GM23338 (cell line): ENCODE data around the gene NFKBIZ. TPM values are rescaled to one million over a fixed set of nuclear protein-coding genes. Genes with fewer than 3 reads are reported as not detected.
A peak's percentile ranks its signal among the peaks of the same experiment; 100 is the strongest.

Experiments
- ATAC-seq: fragments of 200-7000 bp; cut with Tn5 transposase; 3 replicates; pipeline ENCODE4 v1.9.1; 2020
- DNase-seq: peaks from one replicate; pipeline ENCODE4 v3.0.0-alpha.2; 2015; ENCODE audit warnings: low spot score
- H2AFZ ChIP-seq: fragments of 200-600 bp; sonication (generic); 2 replicates; pipeline ENCODE4 v1.8.0; 2016; ENCODE audit warnings: antibody characterized with exemption, mild to moderate bottlenecking, moderate library complexity
- H3F3A ChIP-seq: fragments of 200-600 bp; sonication (generic); replicated peaks from 2 replicates; pipeline ENCODE4 v1.8.0; 2017; ENCODE audit warnings: antibody characterized with exemption, mixed run types, low read depth
- H3K27ac ChIP-seq: fragments of 200-600 bp; sonication (generic); 2 replicates; pipeline ENCODE4 v1.6.1; 2016; ENCODE audit warnings: low read depth
- H3K27me3 ChIP-seq: fragments of 200-600 bp; sonication (generic); 2 replicates; pipeline ENCODE4 v1.8.0; 2016; ENCODE audit warnings: mild to moderate bottlenecking, mixed run types, moderate library complexity; ENCODE audit not compliant: insufficient read depth
- H3K36me3 ChIP-seq: fragments of 200-600 bp; sonication (generic); 2 replicates; pipeline ENCODE4 v1.8.0; 2016; ENCODE audit warnings: mild to moderate bottlenecking; ENCODE audit not compliant: insufficient read depth
- H3K4me1 ChIP-seq: fragments of 200-600 bp; sonication (generic); 2 replicates; pipeline ENCODE4 v1.8.0; 2016; ENCODE audit warnings: mild to moderate bottlenecking, moderate library complexity; ENCODE audit not compliant: insufficient read depth
- H3K4me2 ChIP-seq: fragments of 200-600 bp; sonication (generic); 2 replicates; pipeline ENCODE4 v1.7.1; 2017; ENCODE audit warnings: mixed run types
- H3K4me3 ChIP-seq: fragments of 200-600 bp; sonication (generic); 2 replicates; pipeline ENCODE4 v1.6.1; 2016; ENCODE audit warnings: mixed run types
- H3K79me2 ChIP-seq: fragments of 200-600 bp; sonication (generic); replicated peaks from 2 replicates; pipeline ENCODE4 v1.8.0; 2017; ENCODE audit warnings: mild to moderate bottlenecking; ENCODE audit not compliant: insufficient read depth
- H3K9me2 ChIP-seq: fragments of 200-600 bp; sonication (generic); 2 replicates; pipeline ENCODE4 v1.8.0; 2017; ENCODE audit not compliant: insufficient read depth
- H4K20me1 ChIP-seq: fragments of 200-600 bp; sonication (generic); replicated peaks from 2 replicates; pipeline ENCODE4 v1.8.0; 2017; ENCODE audit warnings: mild to moderate bottlenecking; ENCODE audit not compliant: insufficient read depth
- H3K27ac Mint-ChIP-seq: 2 replicates; pipeline ENCODE4 v1.8.0; 2020; ENCODE audit warnings: inconsistent platforms, mild to moderate bottlenecking, moderate library complexity, mixed read lengths
- H3K27me3 Mint-ChIP-seq: 3 replicates; pipeline ENCODE4 v1.8.0; 2022; ENCODE audit warnings: low read depth, mild to moderate bottlenecking, moderate library complexity, mixed read lengths, inconsistent platforms; ENCODE audit not compliant: insufficient read depth, poor library complexity
- H3K36me3 Mint-ChIP-seq: 3 replicates; pipeline ENCODE4 v1.8.0; 2021; ENCODE audit warnings: low read depth, mild to moderate bottlenecking, inconsistent platforms, moderate library complexity, mixed read lengths
- H3K4me1 Mint-ChIP-seq: 3 replicates; pipeline ENCODE4 v1.8.0; 2020; ENCODE audit warnings: mild to moderate bottlenecking, inconsistent platforms, mixed read lengths
- H3K4me3 Mint-ChIP-seq: 3 replicates; pipeline ENCODE4 v1.8.0; 2021; ENCODE audit warnings: moderate library complexity, mild to moderate bottlenecking, inconsistent platforms, mixed read lengths
- H3K9me3 Mint-ChIP-seq: 3 replicates; pipeline ENCODE4 v1.8.0; 2020; ENCODE audit warnings: moderate library complexity, mild to moderate bottlenecking, inconsistent platforms, mixed read lengths
- CTCF ChIP-seq, 2 experiments: fragments of 200-600 bp in 1 of 2; sonication (generic) in 1 of 2; conservative IDR thresholded peaks; 2 replicates each; pipeline versions ENCODE4 v1.5.1 to v1.6.1; 2016 to 2017; ENCODE audit warnings: antibody characterized with exemption in 2 of 2, low read depth in 2 of 2, mild to moderate bottlenecking in 2 of 2, moderate library complexity in 1 of 2
- EZH2phosphoT487 ChIP-seq: fragments of 200-600 bp; sonication (generic); IDR thresholded peaks from one replicate; pipeline ENCODE4 v1.8.1; 2018; ENCODE audit warnings: antibody characterized with exemption; ENCODE audit not compliant: unreplicated experiment
- NANOG ChIP-seq: IDR thresholded peaks from 2 replicates; pipeline ENCODE4 v1.6.1; 2016; ENCODE audit warnings: antibody characterized with exemption, borderline replicate concordance
- POLR2AphosphoS5 ChIP-seq: IDR thresholded peaks from 2 replicates; pipeline ENCODE4 v1.6.1; 2016; ENCODE audit warnings: antibody characterized with exemption, low read depth
- REST ChIP-seq: IDR thresholded peaks from one replicate; pipeline ENCODE4 v1.6.1; 2018; ENCODE audit warnings: antibody characterized with exemption; ENCODE audit not compliant: unreplicated experiment
- STAT1 ChIP-seq: IDR thresholded peaks from one replicate; pipeline ENCODE4 v1.6.1; 2016; ENCODE audit warnings: antibody characterized with exemption; ENCODE audit not compliant: unreplicated experiment
- ZNF114 ChIP-seq: fragments of 250-450 bp; sonication (Bioruptor Pico); IDR thresholded peaks from 2 replicates; pipeline ENCODE4 v1.5.0; 2020; ENCODE audit warnings: mild to moderate bottlenecking, moderate library complexity
- ZNF331 ChIP-seq: fragments of 250-450 bp; sonication (Bioruptor Pico); IDR thresholded peaks from 2 replicates; pipeline ENCODE4 v1.5.0; 2020; ENCODE audit warnings: low read depth, mild to moderate bottlenecking, moderate library complexity
- ZNF462 ChIP-seq: fragments of 250-450 bp; sonication (Bioruptor Pico); IDR thresholded peaks from 2 replicates; pipeline ENCODE4 v1.5.0; 2020; ENCODE audit warnings: mild to moderate bottlenecking, moderate library complexity
- polyA plus RNA-seq: library from polyadenylated mRNA; unstranded; fragments of >200 nt; fragmentation: Nextera tagmentation; extraction: Ambion mirVana; gene quantifications from 2 replicates; pipeline ENCODE4 v1.2.1, GENCODE V29; 2016
- total RNA-seq: library from RNA; depleted of rRNA; stranded (reverse); fragments of >200 nt; shearing (Covaris generic); gene quantifications from 2 replicates; pipeline ENCODE4 v1.2.3, GENCODE V29; 2014

The NFKBIZ gene
- total and polyA plus RNA-seq, 2 experiments from 2014 or later = 14.1 to 18.2 TPM

GRCh38 chr3:101868534-101869464, 19.5 kb downstream of the NFKBIZ start:
- no peak overlapping the region for H3K27ac ChIP-seq

More at GRCh38 chr3:101868534-101869464, 19.5 kb downstream of the NFKBIZ start:
- ATAC-seq (no peak; the same call in 2 of the 3 replicates), DNase-seq (no peak)
- no peak for TF ChIP-seq REST
- TF ChIP-seq EZH2phosphoT487 = no peak
- TF ChIP-seq STAT1 = no peak
- no peak for TF ChIP-seq NANOG
- TF ChIP-seq ZNF331 (CRISPR knock-in tag) = no peak
- TF ChIP-seq ZNF462 (CRISPR knock-in tag) = no peak
- no peak for TF ChIP-seq CTCF (conservative IDR thresholded peaks at IDR 0.05; ENCODE audit: low read depth in 2 of 2)
- TF ChIP-seq ZNF114 (CRISPR knock-in tag) = no peak
- no peak for TF ChIP-seq POLR2AphosphoS5
- Histone ChIP-seq H3K4me2 (no peak overlapping the region), H2AFZ (peak overlapping the region; percentile 52; the same call in 1 of the 2 replicates), H3K27me3 (no peaks in the 10 kb centered on the region), H3K79me2 (no peaks in the 10 kb centered on the region), H3K4me1 (no peaks in the 10 kb centered on the region), H4K20me1 (no peaks in the 10 kb centered on the region; the same call in 1 of the 2 replicates), H3K36me3 (no peaks in the 10 kb centered on the region), H3K4me3 (no peak overlapping the region), H3F3A (no peaks in the 10 kb centered on the region), H3K9me2 (no peaks in the 10 kb centered on the region)
- Mint-ChIP-seq H3K9me3 (no peaks in the 10 kb centered on the region), H3K27ac (no peak overlapping the region), H3K36me3 (no peaks in the 10 kb centered on the region), H3K27me3 (peaks cover 2% of the 10 kb centered on the region), H3K4me3 (no peak overlapping the region), H3K4me1 (peaks cover 4% of the 10 kb centered on the region; the same call in 2 of the 3 replicates)
